Lung (tissue), 12 donors: Measurements from ENCODE around the gene EXOC4. TPM values are rescaled to one million over a fixed set of nuclear protein-coding genes. Genes with fewer than 3 reads are reported as not detected.
A peak's percentile ranks its signal among the peaks of the same experiment; 100 is the strongest.

Experiments
- ATAC-seq: fragments of 200-7000 bp; cut with Tn5 transposase; one replicate; pipeline ENCODE4 v1.9.1; 2020; ENCODE audit warnings: moderate number of reproducible peaks; ENCODE audit not compliant: insufficient read depth, low FRiP score
- DNase-seq, 3 donors: peaks; one replicate each; pipeline ENCODE4 v3.0.0-alpha.2; 2013 to 2017
- H3K27ac ChIP-seq, 2 donors: one replicate each; pipeline ENCODE4 v1.5.1; 2013; ENCODE audit warnings: mild to moderate bottlenecking in 2 of 2, moderate library complexity in 2 of 2, control low read depth in 1 of 2, inconsistent platforms in 1 of 2, low read depth in 1 of 2, low read length in 1 of 2
- H3K27me3 ChIP-seq, 3 donors: one replicate each; pipeline ENCODE4 v1.5.1; 2013; ENCODE audit warnings: low read length in 2 of 3; ENCODE audit not compliant: control insufficient read depth in 3 of 3, insufficient read depth in 3 of 3
- H3K36me3 ChIP-seq, 4 donors: one replicate each; pipeline ENCODE4 v1.5.1; 2013; ENCODE audit warnings: low read length in 4 of 4, mild to moderate bottlenecking in 1 of 4, moderate library complexity in 1 of 4; ENCODE audit not compliant: control insufficient read depth in 4 of 4, insufficient read depth in 4 of 4
- H3K4me1 ChIP-seq, 5 donors: one replicate each; pipeline ENCODE4 v1.5.1; 2013; ENCODE audit warnings: low read length in 5 of 5, mild to moderate bottlenecking in 2 of 5, moderate library complexity in 1 of 5; ENCODE audit not compliant: control insufficient read depth in 5 of 5, insufficient read depth in 5 of 5
- H3K4me3 ChIP-seq: one replicate; pipeline ENCODE4 v1.5.1; 2013; ENCODE audit warnings: mild to moderate bottlenecking, control low read depth, moderate library complexity
- H3K9ac ChIP-seq, 2 donors: one replicate each; pipeline ENCODE4 v1.5.1; 2013; ENCODE audit warnings: low read length in 2 of 2, control low read depth in 1 of 2; ENCODE audit not compliant: insufficient read depth in 1 of 2
- H3K9me3 ChIP-seq, 4 donors: one replicate each; pipeline ENCODE4 v1.5.1; 2013; ENCODE audit warnings: low read length in 3 of 4, mild to moderate bottlenecking in 1 of 4, moderate library complexity in 1 of 4; ENCODE audit not compliant: control insufficient read depth in 4 of 4, insufficient read depth in 3 of 4
- CTCF ChIP-seq: IDR thresholded peaks from 2 replicates; pipeline ENCODE4 v1.5.1; 2012; ENCODE audit warnings: mild to moderate bottlenecking; ENCODE audit errors: control extremely low read depth, extremely low read depth
- WGBS, 2 donors: extraction: QIAGEN DNeasy Blood & Tissue Kit; methylation state at CpG; one replicate each; pipeline ENCODE4 v1.1.7; 2013; 5-methylcytosine and 5-hydroxymethylcytosine counted together
- polyA plus RNA-seq, 2 donors: library from polyadenylated mRNA; stranded (reverse); fragments of 200-250 nt; gene quantifications; one replicate each; pipeline ENCODE4 v1.2.1, GENCODE V29; 2013
- total RNA-seq, 2 donors: library from RNA; depleted of rRNA in 1 of 2; stranded (reverse); fragments of >200 nt in 1 of 2; gene quantifications; one replicate each; pipeline ENCODE4 v1.2.1, GENCODE V29; 2014 to 2021
- donor health status: control.
- donor health status: control.
- donor health status: Bipolar disorder and iron deficiency.
- donor health status: healthy.
- donor health status: DM: yes; HTN: yes; CAD: no.

Gene EXOC4
- total and polyA plus RNA-seq, 4 donors: 10.3 to 232 (median 47.4) TPM

GRCh38 chr7:133742709-133743538 lies 490.0 kb downstream of the EXOC4 start:
- no peaks in the 10 kb centered on the region for H3K36me3 ChIP-seq
- peaks cover 0 to 14% (median 0%) of the 10 kb centered on the region in 5 donors for H3K4me1 ChIP-seq
- H3K9ac ChIP-seq: no peak overlapping the region
- DNase-seq (peak in 2 of 3 donors; percentile 16 to 26), ATAC-seq (no peak)
- no peak overlapping the region for H3K4me3 ChIP-seq
- no peaks in the 10 kb centered on the region for H3K9me3 ChIP-seq
- no peak overlapping the region for H3K27ac ChIP-seq
- H3K27me3 ChIP-seq: no peaks in the 10 kb centered on the region
- no peak for TF ChIP-seq CTCF
- WGBS, 2 donors: 69 to 77% methylated on average over 6 of the region's 6 CpGs

- WGBS, 2 donors: 95 to 97% methylated on average over 3 of the region's 3 CpGs
- ATAC-seq (no peak), DNase-seq (no peak)
- H3K36me3 ChIP-seq: no peaks in the 10 kb centered on the region
- no peak for TF ChIP-seq CTCF
- no peak overlapping the region for H3K4me3 ChIP-seq
- no peaks in the 10 kb centered on the region for H3K27me3 ChIP-seq
- peaks cover 0 to 14% (median 0%) of the 10 kb centered on the region in 5 donors for H3K4me1 ChIP-seq
- no peak overlapping the region for H3K9ac ChIP-seq
- no peaks in the 10 kb centered on the region for H3K9me3 ChIP-seq
- no peak overlapping the region for H3K27ac ChIP-seq
Observed at GRCh38 chr7:133744451-133744850, 491.6 kb downstream of the EXOC4 start.

- 76 to 85% methylated on average over 3 of the region's 3 CpGs for WGBS, 2 donors
- DNase-seq (no peak), ATAC-seq (no peak)
Observed at GRCh38 chr7:133746305-133746704, 493.4 kb downstream of the EXOC4 start.

More at GRCh38 chr7:133746305-133746704, 493.4 kb downstream of the EXOC4 start:
- Histone ChIP-seq H3K27ac (no peak overlapping the region), H3K27me3 (no peaks in the 10 kb centered on the region), H3K9ac (no peak overlapping the region), H3K4me3 (no peak overlapping the region), H3K4me1 (peaks cover 0 to 14% (median 0%) of the 10 kb centered on the region in 5 donors), H3K9me3 (no peaks in the 10 kb centered on the region), H3K36me3 (no peaks in the 10 kb centered on the region)
- TF ChIP-seq CTCF: no peak
